ENCODE measurements around the gene STPG1.

The STPG1 gene

GRCh38 chr1:24369801-24370200 is 43.8 kb downstream of the STPG1 start:
- no peak for DNase-seq (ENCODE audit: low read depth in 2 of 2)

GRCh38 chr1:24369199-24369598 is 44.4 kb downstream of the STPG1 start:
- DNase-seq (ENCODE audit: low read depth in 2 of 2): no peak

- DNase-seq (ENCODE audit: low read depth in 2 of 2): no peak
Measured at GRCh38 chr1:24366707-24367106, 46.9 kb downstream of the STPG1 start.

GRCh38 chr1:24364975-24365678 is 48.5 kb downstream of the STPG1 start:
- no peak for DNase-seq (ENCODE audit: low read depth in 2 of 2)

GRCh38 chr1:24364605-24364974 is 49.0 kb downstream of the STPG1 start:
- DNase-seq (ENCODE audit: low read depth in 2 of 2): no peak

- no peak for DNase-seq (ENCODE audit: low read depth in 2 of 2)
Measured at GRCh38 chr1:24363994-24364393, 49.6 kb downstream of the STPG1 start.

GRCh38 chr1:24362982-24363614 is 50.5 kb downstream of the STPG1 start:
- no peak for DNase-seq (ENCODE audit: low read depth in 2 of 2)

GRCh38 chr1:24362396-24362795 is 51.2 kb downstream of the STPG1 start:
- no peak for DNase-seq (ENCODE audit: low read depth in 2 of 2)

GRCh38 chr1:24361811-24362210 is 51.8 kb downstream of the STPG1 start:
- DNase-seq (ENCODE audit: low read depth in 2 of 2): no peak

GRCh38 chr1:24360681-24361080 is 52.9 kb downstream of the STPG1 start:
- DNase-seq (ENCODE audit: low read depth in 2 of 2): no peak

- no peak for DNase-seq (ENCODE audit: low read depth in 2 of 2)
Measured at GRCh38 chr1:24357038-24357437, 56.5 kb downstream of the STPG1 start.

- DNase-seq (ENCODE audit: low read depth in 2 of 2): no peak
Measured at GRCh38 chr1:24355466-24355865, 58.1 kb downstream of the STPG1 start.

- DNase-seq (ENCODE audit: low read depth in 2 of 2): no peak
Measured at GRCh38 chr1:24353292-24353891, 60.2 kb downstream of the STPG1 start.

- no peak for DNase-seq (ENCODE audit: low read depth in 2 of 2)
Measured at GRCh38 chr1:24351918-24352627, 61.5 kb downstream of the STPG1 start.

- DNase-seq (ENCODE audit: low read depth in 2 of 2): no peak
Measured at GRCh38 chr1:24351247-24351646, 62.3 kb downstream of the STPG1 start.

GRCh38 chr1:24349891-24350290 is 63.7 kb downstream of the STPG1 start:
- DNase-seq (ENCODE audit: low read depth in 2 of 2): no peak

- no peak for DNase-seq (ENCODE audit: low read depth in 2 of 2)
Measured at GRCh38 chr1:24348196-24348595, 65.4 kb downstream of the STPG1 start.

- no peak for DNase-seq (ENCODE audit: low read depth in 2 of 2)
Measured at GRCh38 chr1:24347159-24347934, 66.2 kb downstream of the STPG1 start.

GRCh38 chr1:24345334-24345733 is 68.2 kb downstream of the STPG1 start:
- no peak for DNase-seq (ENCODE audit: low read depth in 2 of 2)

GRCh38 chr1:24344090-24344742 is 69.4 kb downstream of the STPG1 start:
- DNase-seq (ENCODE audit: low read depth in 2 of 2): no peak

GRCh38 chr1:24343412-24344089 is 70.0 kb downstream of the STPG1 start:
- DNase-seq (ENCODE audit: low read depth in 2 of 2): no peak
